Kidney epithelial cell (primary cell): ENCODE results near the gene LTBP2. TPM values are rescaled to one million over a fixed set of nuclear protein-coding genes. Genes with fewer than 3 reads are reported as not detected.

Experiments
- DNase-seq: peaks from one replicate; pipeline ENCODE4 v3.0.0-alpha.2; 2010; ENCODE audit warnings: low read depth
- H3K27me3 ChIP-seq: 2 replicates; pipeline ENCODE4 v1.6.0; 2011; ENCODE audit warnings: low read length; ENCODE audit not compliant: control insufficient read depth, insufficient read depth
- H3K36me3 ChIP-seq: 2 replicates; pipeline ENCODE4 v1.5.1; 2011; ENCODE audit warnings: low read length; ENCODE audit not compliant: control insufficient read depth, insufficient read depth
- H3K4me3 ChIP-seq: 2 replicates; pipeline ENCODE4 v1.5.1; 2011; ENCODE audit warnings: low read depth, mild to moderate bottlenecking, control low read depth, low read length
- CTCF ChIP-seq: IDR thresholded peaks from 2 replicates; pipeline ENCODE4 v1.5.1; 2011; ENCODE audit warnings: mild to moderate bottlenecking, moderate library complexity, low read length, control low read depth, inconsistent platforms; ENCODE audit not compliant: insufficient read depth, poor library complexity, severe bottlenecking
- total RNA-seq: library from RNA; depleted of rRNA; stranded (reverse); fragments of >200 nt; gene quantifications from 2 replicates; pipeline ENCODE4 v1.2.3, GENCODE V29; 2015

LTBP2 gene
- total RNA-seq, 1 donor from 2014 or later, result 69.5 TPM

- DNase-seq, result no peak
- Histone ChIP-seq H3K27me3 (no peaks in the 10 kb centered on the region), H3K36me3 (no peaks in the 10 kb centered on the region), H3K4me3 (no peak overlapping the region)
- TF ChIP-seq CTCF, result no peak
These were observed 25.1 kb upstream of the LTBP2 start for GRCh38 chr14:74637178-74637550.

GRCh38 chr14:74636424-74637177 is 24.6 kb upstream of the LTBP2 start:
- Histone ChIP-seq H3K36me3 (no peaks in the 10 kb centered on the region), H3K4me3 (no peak overlapping the region), H3K27me3 (no peaks in the 10 kb centered on the region)
- no peak for TF ChIP-seq CTCF
- DNase-seq, result no peak

GRCh38 chr14:74635847-74636246 is 23.8 kb upstream of the LTBP2 start:
- Histone ChIP-seq H3K4me3 (no peak overlapping the region), H3K27me3 (no peaks in the 10 kb centered on the region), H3K36me3 (no peaks in the 10 kb centered on the region)
- DNase-seq, result no peak
- TF ChIP-seq CTCF, result no peak

GRCh38 chr14:74634964-74635363 is 22.9 kb upstream of the LTBP2 start:
- no peaks in the 10 kb centered on the region for H3K36me3 ChIP-seq
- H3K27me3 ChIP-seq, result no peaks in the 10 kb centered on the region
- H3K4me3 ChIP-seq, result no peak overlapping the region
- no peak for TF ChIP-seq CTCF
- DNase-seq, result no peak

GRCh38 chr14:74634481-74634880 is 22.4 kb upstream of the LTBP2 start:
- Histone ChIP-seq H3K36me3 (no peaks in the 10 kb centered on the region), H3K4me3 (no peak overlapping the region), H3K27me3 (no peaks in the 10 kb centered on the region)
- no peak for DNase-seq
- no peak for TF ChIP-seq CTCF
